ENCODE data around the gene CFAP92. TPM values are rescaled to one million over a fixed set of nuclear protein-coding genes. Genes with fewer than 3 reads are reported as not detected.

The CFAP92 gene
- total RNA-seq, 4 donors from 2014 or later: 1.5 to 2.4 (median 1.7) TPM; not detected in 1

GRCh38 chr3:128988286-128988685 is 5.6 kb downstream of the CFAP92 start:
- Histone ChIP-seq H3K4me1 (peaks cover 0 to 3% (median 0%) of the 10 kb centered on the region in 4 donors), H3K9me3 (no peaks in the 10 kb centered on the region), H3K4me3 (no peak overlapping the region), H3K27me3 (no peaks in the 10 kb centered on the region), H3K36me3 (no peaks in the 10 kb centered on the region), H3K27ac (no peak overlapping the region)
- TF ChIP-seq POLR2A (IDR thresholded peaks at IDR 0.05) (no peak), CTCF (IDR thresholded peaks at IDR 0.05) (no peak)
- DNase-seq: peak in 2 of 3 donors; percentile 8 to 15

- TF ChIP-seq CTCF (IDR thresholded peaks at IDR 0.05) (no peak), POLR2A (IDR thresholded peaks at IDR 0.05) (no peak)
- no peaks in the 10 kb centered on the region for H3K4me1 ChIP-seq
- no peak overlapping the region for H3K27ac ChIP-seq
- no peak overlapping the region for H3K4me3 ChIP-seq
- no peaks in the 10 kb centered on the region for H3K36me3 ChIP-seq
- DNase-seq: peak in 2 of 3 donors; percentile 21 to 34
- no peaks in the 10 kb centered on the region for H3K27me3 ChIP-seq
- no peaks in the 10 kb centered on the region for H3K9me3 ChIP-seq
Observed at GRCh38 chr3:128987302-128988100, 6.4 kb downstream of the CFAP92 start.

DNA sequence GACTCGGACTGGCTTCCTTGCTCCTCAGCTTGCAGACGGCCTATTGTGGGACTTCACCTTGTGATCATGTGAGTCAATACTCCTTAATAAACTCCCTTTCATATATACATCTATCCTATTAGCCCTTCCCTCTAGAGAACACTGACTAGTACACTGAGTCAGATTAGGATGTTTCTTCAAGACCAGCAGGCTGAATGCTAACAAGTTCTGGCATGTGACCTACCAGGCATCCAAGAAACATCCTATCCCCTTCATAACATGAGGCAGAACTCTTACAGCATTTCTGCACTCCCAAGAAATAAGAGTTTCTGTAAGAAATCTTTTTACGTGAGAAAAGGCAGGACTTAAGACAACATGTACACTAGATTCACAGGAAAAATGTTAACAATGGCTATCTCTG is 9.3 kb downstream of the CFAP92 start:
- H3K9me3 ChIP-seq: no peaks in the 10 kb centered on the region
- no peak for TF ChIP-seq CTCF (IDR thresholded peaks at IDR 0.05)
- TF ChIP-seq POLR2A (IDR thresholded peaks at IDR 0.05): no peak
- H3K27ac ChIP-seq: no peak overlapping the region
- DNase-seq: no peak
- H3K36me3 ChIP-seq: no peaks in the 10 kb centered on the region
- H3K4me1 ChIP-seq: no peaks in the 10 kb centered on the region
- no peak overlapping the region for H3K4me3 ChIP-seq
- no peaks in the 10 kb centered on the region for H3K27me3 ChIP-seq

DNA sequence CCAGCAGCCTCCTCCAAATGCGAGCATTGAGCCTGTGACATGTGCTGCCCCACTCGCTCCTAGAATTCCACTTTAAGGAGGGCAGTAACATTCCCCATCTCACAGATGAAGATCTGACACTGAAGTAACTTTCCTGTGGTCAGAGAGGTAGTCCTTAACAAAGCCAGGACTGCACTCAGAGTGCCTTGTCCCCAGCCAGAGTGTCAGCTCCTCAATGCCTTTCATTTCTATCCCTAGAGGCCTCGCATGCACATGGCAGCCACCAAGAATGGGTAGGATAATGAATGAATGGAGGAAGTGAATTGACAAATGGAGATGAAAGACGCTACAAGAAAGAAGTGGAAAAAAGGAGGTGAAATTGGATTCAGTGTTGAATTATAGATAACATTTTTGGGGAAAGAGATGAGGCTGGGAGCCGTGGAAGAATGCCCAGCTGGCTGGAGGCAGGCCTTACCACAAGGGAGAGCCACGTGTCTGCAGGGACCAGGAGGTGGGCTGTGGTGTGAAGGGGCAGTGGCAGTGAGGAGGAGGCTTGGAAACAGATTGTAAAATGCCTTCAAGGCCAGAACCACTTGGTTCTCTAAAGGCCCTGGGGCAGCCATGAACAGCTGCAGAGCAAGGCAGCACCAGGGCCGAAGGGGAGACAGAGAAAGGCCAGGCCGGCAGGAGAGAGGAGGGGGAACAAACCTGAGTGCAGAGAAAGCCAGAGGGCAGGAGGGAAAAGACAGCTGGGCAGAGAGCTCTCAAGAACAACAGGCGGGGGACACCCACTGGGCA is 10.4 kb downstream of the CFAP92 start:
- no peak for DNase-seq
- TF ChIP-seq POLR2A (IDR thresholded peaks at IDR 0.05): no peak
- no peaks in the 10 kb centered on the region for H3K9me3 ChIP-seq
- no peaks in the 10 kb centered on the region for H3K36me3 ChIP-seq
- no peak overlapping the region for H3K27ac ChIP-seq
- H3K4me3 ChIP-seq: no peak overlapping the region
- H3K27me3 ChIP-seq: no peaks in the 10 kb centered on the region
- H3K4me1 ChIP-seq: no peaks in the 10 kb centered on the region

DNA sequence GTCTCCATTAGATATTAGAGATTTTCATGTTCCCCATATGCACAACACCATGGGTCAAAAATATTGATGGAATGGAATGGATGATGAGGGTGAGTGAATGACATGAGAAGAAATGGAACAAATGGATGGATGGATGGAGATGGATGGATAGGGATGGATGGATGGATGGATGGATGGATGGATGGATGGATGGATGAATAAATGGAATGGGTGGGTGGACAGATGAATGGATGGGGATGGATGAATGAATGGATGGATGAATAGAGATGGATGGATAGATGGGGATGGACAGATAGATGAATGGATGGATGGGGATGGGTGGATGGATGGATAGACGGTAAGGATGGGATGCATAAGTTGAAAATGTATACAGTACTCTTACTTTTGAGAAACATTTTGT is 18.6 kb downstream of the CFAP92 start:
- Histone ChIP-seq H3K27ac (no peak overlapping the region), H3K27me3 (no peaks in the 10 kb centered on the region), H3K4me3 (no peak overlapping the region), H3K36me3 (no peaks in the 10 kb centered on the region), H3K4me1 (peaks cover 0 to 2% (median 0%) of the 10 kb centered on the region in 4 donors), H3K9me3 (no peaks in the 10 kb centered on the region)
- no peak for DNase-seq
- TF ChIP-seq POLR2A (IDR thresholded peaks at IDR 0.05) (no peak), CTCF (IDR thresholded peaks at IDR 0.05) (no peak)

DNA sequence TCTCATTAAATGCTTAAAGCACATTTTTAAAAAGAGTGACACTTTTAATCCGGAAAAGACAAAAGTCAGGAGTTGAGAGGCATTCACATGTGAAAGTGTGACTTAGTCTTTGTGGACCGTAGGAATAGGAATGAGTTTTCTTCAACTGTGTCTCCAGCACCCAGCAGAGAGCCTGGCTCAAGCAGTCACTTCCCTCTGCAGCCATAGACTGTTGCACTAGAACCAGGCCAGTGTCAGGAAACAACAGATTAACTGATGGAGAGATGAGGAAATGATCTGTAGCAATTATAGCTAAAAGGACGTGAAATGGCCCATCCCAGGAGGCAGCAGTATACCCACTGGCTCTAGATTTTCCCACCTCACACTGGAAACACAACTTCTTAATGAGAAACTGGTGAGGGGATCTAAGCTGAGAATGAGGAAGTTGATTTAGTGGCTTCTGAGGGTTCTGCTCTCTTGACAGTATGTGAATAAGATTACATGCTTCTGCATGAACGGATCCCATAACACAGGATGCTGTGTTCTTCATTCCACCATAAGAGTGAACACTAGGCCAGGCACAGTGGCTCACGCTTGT is 19.8 kb downstream of the CFAP92 start:
- TF ChIP-seq POLR2A (IDR thresholded peaks at IDR 0.05) (no peak), CTCF (IDR thresholded peaks at IDR 0.05) (no peak)
- Histone ChIP-seq H3K4me1 (peaks cover 0 to 3% (median 0%) of the 10 kb centered on the region in 4 donors), H3K9me3 (no peaks in the 10 kb centered on the region), H3K27me3 (no peaks in the 10 kb centered on the region), H3K4me3 (no peak overlapping the region), H3K27ac (no peak overlapping the region), H3K36me3 (no peaks in the 10 kb centered on the region)
- no peak for DNase-seq

Data from Peyer's patch (tissue), 4 donors.